T-helper 22 cell (primary cell): ENCODE measurements around the gene CNR1.
"Not testable (repeated sequence)": the region's sequence is repeated elsewhere in the genome, so short reads cannot be mapped to it uniquely, and the experiment has no call there.

ENCODE experiments used
- DNase-seq: peaks from one replicate; pipeline ENCODE4 v3.0.0-alpha.2; 2020; ENCODE audit warnings: low read depth

The CNR1 gene

DNA sequence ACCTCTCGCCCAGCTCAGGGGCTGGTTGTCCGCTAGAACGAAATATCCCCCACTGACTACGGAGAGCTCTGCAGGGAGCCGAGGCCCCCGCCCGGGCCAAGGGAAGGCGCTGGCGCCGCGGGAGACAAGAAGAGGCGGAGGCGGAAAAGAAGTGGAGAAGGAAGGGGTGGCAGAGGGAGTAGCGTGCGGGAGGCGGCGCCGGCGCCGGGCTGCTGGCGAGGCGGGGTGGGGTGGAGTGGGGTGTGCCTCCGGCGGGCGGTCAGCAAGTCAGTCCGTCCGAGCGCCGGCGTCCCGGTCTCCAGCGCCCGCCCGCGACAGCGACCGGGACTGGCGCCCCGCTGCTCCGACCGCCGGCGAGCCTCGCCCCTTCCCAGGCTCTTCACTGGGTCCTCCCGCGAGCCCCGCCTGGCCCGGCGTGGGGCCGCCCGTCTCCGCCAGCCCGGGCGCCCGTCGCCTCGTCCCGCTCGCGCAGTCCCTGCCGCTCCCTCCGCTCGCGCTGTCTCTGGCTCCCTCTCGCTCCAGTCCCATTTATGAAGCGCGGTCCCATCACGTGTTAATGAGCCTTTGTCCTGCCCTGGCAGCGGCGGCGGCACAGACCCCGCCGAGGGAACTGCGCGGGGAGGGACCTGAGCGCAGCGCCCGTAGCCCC lies at the start of gene CNR1:
CNR1 (minus strand) TSS at position 504 of the 649 bp plus-strand sequence. CDS start 21,073 bp downstream, outside the sequence.
- DNase-seq, result no peak

DNA sequence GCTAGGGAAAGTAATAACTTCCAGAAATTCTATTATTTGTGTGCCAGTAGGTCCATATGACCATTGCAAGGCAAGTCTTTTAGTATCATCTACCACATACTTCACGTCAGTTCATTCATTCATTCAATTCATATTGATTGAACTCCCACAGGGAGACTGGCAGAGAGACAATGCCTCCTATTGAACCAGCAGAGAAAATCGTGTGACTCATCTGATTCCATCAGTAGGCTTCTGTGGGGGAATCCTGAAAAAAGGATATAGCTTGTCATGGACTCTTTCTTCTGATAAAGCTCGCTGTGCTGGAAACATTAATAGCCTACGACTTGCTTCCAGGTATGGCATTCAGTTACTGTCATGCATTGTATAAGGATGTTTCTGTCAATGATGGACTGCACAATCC lies 45.3 kb upstream of the CNR1 start:
- no peak for DNase-seq

- no peak for DNase-seq
These were observed 43.2 kb upstream of the CNR1 start for GRCh38 chr6:88209301-88209700.

GRCh38 chr6:88208726-88209125 lies 42.6 kb upstream of the CNR1 start:
- DNase-seq, result no peak

GRCh38 chr6:88201734-88202133 lies 35.6 kb upstream of the CNR1 start:
- not testable (repeated sequence) for DNase-seq

DNA sequence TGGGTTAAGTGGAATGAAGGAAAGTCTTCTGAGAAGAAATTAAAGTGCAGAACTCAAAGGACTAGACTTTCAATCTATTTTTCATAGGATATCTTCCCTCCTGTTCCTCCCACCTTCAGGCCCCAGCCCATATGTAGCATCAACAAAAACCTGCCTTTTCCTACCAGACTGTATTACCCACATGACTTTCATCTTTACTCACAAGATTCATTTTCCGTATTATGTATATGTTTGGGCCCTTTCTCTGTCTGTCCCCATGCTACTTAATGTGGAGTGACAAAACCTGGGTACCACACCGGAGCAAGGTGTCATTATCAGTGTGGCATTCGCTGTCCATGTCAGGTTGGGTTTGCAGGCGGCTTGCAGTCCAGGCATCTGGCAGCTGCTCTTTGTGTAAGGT lies 18.8 kb upstream of the CNR1 start:
- no peak for DNase-seq

- DNase-seq, result no peak
These were observed 17.3 kb upstream of the CNR1 start for GRCh38 chr6:88183471-88183870.

GRCh38 chr6:88179692-88180091 lies 13.5 kb upstream of the CNR1 start:
- no peak for DNase-seq

DNA sequence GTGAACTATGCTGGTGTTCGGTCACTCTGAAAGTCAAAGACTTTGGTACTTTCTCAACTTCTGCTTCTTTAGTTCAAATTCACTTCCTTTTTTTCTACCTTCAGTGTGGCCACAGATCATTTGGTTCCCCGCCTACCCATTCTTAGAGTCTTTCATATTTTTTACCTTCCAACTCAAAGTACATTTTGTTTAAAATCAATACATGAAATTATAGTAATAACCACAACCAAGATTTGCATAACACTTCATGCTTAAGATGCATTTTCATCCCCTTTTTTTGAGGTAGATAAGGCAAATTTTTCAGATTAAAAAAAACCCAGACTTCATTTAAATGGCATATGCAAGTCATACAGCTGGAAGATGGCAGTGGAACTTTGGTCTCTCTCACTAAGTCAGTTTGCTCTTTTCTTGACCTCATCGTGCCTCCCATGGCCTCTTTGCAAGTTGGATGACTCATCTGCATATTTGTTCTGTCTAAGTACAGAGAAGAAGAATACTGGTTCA lies 11.9 kb upstream of the CNR1 start:
- no peak for DNase-seq

GRCh38 chr6:88174906-88175305 lies 8.8 kb upstream of the CNR1 start:
- no peak for DNase-seq

DNA sequence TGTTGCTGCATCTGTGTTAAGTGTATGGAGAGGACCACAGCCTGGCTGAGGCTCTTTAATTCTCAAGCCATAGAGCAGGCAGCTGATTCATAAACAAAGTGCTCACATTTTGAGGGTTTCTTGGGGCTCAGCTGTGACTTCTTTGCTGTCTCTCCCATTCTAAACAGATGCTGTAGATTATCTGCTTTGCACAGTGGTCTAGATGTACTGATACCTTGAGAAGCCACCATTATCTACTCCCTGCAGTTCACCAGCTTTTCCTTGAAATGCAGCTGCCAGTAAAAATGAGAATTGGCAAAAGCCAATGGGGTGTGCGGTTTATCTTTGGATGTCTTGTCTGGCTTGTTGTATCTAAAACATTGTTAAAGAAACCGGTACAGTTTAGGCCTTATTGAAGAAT lies 5.2 kb upstream of the CNR1 start:
- DNase-seq, result no peak

- no peak for DNase-seq
These were observed 2.2 kb upstream of the CNR1 start for GRCh38 chr6:88168362-88168761.

GRCh38 chr6:88167352-88167937 lies 1.3 kb upstream of the CNR1 start:
- DNase-seq, result no peak

- no peak for DNase-seq
These were observed 575 bp upstream of the CNR1 start for GRCh38 chr6:88166493-88167351.

GRCh38 chr6:88165087-88165843 lies 882 bp downstream of the CNR1 start:
- no peak for DNase-seq

DNA sequence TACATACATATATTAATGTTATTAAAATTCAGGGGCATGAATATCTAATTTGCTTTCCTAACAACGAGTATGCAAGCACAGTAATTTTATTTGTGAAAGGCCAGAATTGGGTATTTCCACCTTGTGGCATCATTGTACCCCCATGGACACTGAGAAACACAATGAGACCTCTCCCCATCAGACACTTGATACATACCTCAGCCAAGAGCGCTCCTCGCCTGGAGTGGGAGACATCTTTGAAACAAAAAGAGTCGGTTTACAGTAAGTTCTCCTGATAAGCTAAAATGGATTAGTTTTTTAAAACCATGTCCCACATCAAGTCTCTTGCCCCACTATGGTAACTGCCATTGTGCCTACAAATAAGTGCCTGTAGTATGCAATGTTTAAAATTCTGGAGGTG lies 2.1 kb downstream of the CNR1 start:
- DNase-seq, result no peak

DNA sequence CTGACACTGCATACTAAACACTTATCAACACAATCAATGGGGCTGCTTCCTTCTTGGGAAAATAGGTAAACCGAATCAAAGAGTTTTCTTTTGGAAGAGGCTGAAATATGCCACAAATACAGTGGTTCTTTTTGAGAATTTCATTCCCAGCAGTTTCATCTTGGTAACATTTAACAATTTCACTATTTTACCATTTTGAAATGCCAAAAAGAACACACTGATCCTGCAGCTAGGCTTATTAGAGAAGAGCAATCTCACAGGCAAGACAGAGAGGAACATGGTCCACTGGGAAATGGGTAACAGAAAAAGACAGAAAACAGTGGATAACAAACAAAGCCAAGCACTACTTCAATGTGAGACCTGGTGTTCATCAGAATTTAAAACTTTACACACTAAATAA lies 2.5 kb downstream of the CNR1 start:
- no peak for DNase-seq

DNA sequence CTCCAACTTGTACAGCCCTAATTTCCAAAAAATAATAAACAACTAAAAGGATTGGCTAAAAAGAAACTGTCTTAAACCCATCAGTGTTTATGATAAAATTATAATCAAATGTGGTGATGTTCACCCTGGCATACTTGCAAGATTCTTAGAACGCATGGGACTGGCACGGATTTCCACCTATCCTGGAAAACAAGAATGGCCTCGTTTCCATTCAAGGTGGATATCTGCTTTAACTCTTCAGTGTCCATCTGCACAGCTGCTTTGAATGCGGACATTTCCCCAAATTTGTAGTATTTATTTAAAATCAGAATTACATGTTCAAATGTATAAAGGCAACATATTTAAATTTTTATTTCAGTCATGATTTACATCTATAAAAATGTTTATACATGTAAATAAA lies 4.2 kb downstream of the CNR1 start:
- DNase-seq, result no peak

- no peak for DNase-seq
These were observed 9.0 kb downstream of the CNR1 start for GRCh38 chr6:88157106-88157505.

DNA sequence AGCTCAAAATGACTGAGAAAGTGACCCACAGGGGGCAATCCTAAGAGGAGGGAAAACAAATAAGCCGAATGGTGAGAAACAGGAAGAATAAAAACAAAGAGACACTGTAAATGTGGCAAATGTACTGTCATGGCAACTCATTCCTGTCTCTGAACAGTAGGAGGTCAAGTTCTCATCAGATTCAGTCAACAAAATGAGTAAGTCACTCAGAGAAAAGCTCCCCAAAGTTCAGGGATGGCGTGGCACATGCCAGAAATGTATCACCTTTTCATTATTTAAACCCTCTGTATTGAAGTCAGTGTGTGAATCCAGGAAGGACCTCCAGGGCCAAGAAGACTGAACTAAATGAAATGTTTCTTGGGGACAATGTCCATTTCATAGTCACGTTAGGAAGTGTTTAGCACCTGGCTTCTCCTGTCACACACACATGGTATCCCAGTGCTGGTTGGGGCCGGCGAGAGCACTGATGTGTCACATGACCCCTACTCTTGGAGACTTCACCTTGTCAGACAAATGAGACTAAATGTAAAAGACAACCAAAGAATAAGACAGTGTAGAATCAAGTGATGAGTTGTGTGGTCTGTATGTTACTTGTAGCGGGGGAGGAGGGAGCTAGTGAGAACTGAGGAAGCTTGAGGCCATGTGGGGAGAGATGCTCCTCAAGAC lies 20.7 kb downstream of the CNR1 start:
- DNase-seq, result no peak

- DNase-seq, result no peak
These were observed 21.4 kb downstream of the CNR1 start for GRCh38 chr6:88144637-88145297.
